Measurements from ENCODE around the gene PRPF31. TPM values are rescaled to one million over a fixed set of nuclear protein-coding genes. Genes with fewer than 3 reads are reported as not detected.

PRPF31 gene
- total and polyA plus RNA-seq, 2 of the 13 experiments (the other 11 are each of a cell fraction or from before 2014, with no cell fraction given) = 23.8 to 63.8 TPM

GRCh38 chr19:54159352-54160181 lies 44.0 kb downstream of the PRPF31 start, which contains the start of gene LENG1 (continued):
- peak; percentile 82 for TF ChIP-seq GATAD1 (CRISPR knock-in tag; IDR thresholded peaks at IDR 0.05)
- 0 out of 2 replicates have a peak, but pooled peaks have one; percentile 26 for TF ChIP-seq PAX8 (CRISPR knock-in tag; IDR thresholded peaks at IDR 0.05; ENCODE audit: borderline replicate concordance)

GRCh38 chr19:54160182-54160811 lies 44.7 kb downstream of the PRPF31 start:
- ChIA-PET CTCF (ENCODE audit: low intra/inter-chr PET ratio, low total read pairs) (no interaction called here), POLR2A (interaction anchor here (1.0 to 3.2 kb wide), 8 partner anchors 10 to 50 kb away, joined by 3 to 48 read pairs (median 8); partner anchors contain the start of genes CNOT3, MBOAT7, RPS9 and TSEN34)
- BruUV-seq (replicated peaks) = TSS peak; percentile 80
- H3K27ac ChIP-seq (ENCODE audit: extremely low read length, insufficient read depth, low read length) = peak overlapping the region; percentile 81
- H3K4me1 ChIP-seq (ENCODE audit: insufficient read depth, low read length) = peaks cover 13% of the 10 kb centered on the region
- H2AFZ ChIP-seq (ENCODE audit: low read length) = peak overlapping the region; percentile 85
- H4K20me1 ChIP-seq (ENCODE audit: insufficient read depth, low read length) = no peaks in the 10 kb centered on the region
- H3K36me3 ChIP-seq (replicated peaks in 1 of 2; ENCODE audit: control insufficient read depth in 1 of 2, insufficient read depth in 2 of 2, low read length in 2 of 2) = peaks cover 9 to 26% of the 10 kb centered on the region in 2 experiments
- peak overlapping the region; percentile 93 for H3K4me2 ChIP-seq (ENCODE audit: low read depth, low read length)
- H3K79me2 ChIP-seq (ENCODE audit: insufficient read depth, low read length) = peaks cover 13% of the 10 kb centered on the region
- no peak for DNase-seq (ENCODE audit: low spot score)
- WGBS (ENCODE audit: low lambda C conversion rate) = 2% methylated on average over 11 of the region's 28 CpGs
- no peak for FAIRE-seq
- peak overlapping the region; percentile 70 to 93 (median 75) for H3K4me3 ChIP-seq (replicated peaks in 1 of 3; ENCODE audit: insufficient read depth in 1 of 3, low read depth in 2 of 3, low read length in 3 of 3)
- no peaks in the 10 kb centered on the region for H3K9me3 ChIP-seq (ENCODE audit: low read length)
- in situ Hi-C loops (cut with HindIII; ENCODE audit: extremely low pct_ligation_motif_present, low pct_unique_long_range_greater_than_20kb) (no loop called here), intact Hi-C loops (cut with micrococcal nuclease; ENCODE audit: unreplicated experiment) (loop anchor here (1.0 kb wide), 1 partner anchor 26 kb away; no protein-coding TSS in a partner anchor)
- no peaks in the 10 kb centered on the region; a peak in 1 of 5 replicates for H3K27me3 ChIP-seq (ENCODE audit: control insufficient read depth in 1 of 2, insufficient read depth in 2 of 2, low read length in 2 of 2)
- peak overlapping the region; percentile 88 for H3K9ac ChIP-seq (ENCODE audit: insufficient read depth, low read depth, low read length)
- ATAC-seq = peak; percentile 14; the same call in 2 of the 3 replicates
- TF ChIP-seq ZSCAN31 (CRISPR knock-in tag; IDR thresholded peaks at IDR 0.05; ENCODE audit: low read depth) (peak; percentile 36; the same call in 1 of the 2 replicates), MXD1 (CRISPR knock-in tag; IDR thresholded peaks at IDR 0.05) (0 out of 2 replicates have a peak, but pooled peaks have one; percentile 23), ARID5B (CRISPR knock-in tag; IDR thresholded peaks at IDR 0.05) (no peak), MBNL3 (CRISPR knock-in tag; conservative IDR thresholded peaks at IDR 0.05) (no peak), ZNF605 (CRISPR knock-in tag; IDR thresholded peaks at IDR 0.05) (peak; percentile 91), CBX1 (IDR thresholded peaks at IDR 0.05; ENCODE audit: low read depth) (no peak), ZSCAN22 (CRISPR knock-in tag; IDR thresholded peaks at IDR 0.05) (peak; percentile 98), TEF (CRISPR knock-in tag; IDR thresholded peaks at IDR 0.05) (no peak), CERS6 (CRISPR knock-in tag; IDR thresholded peaks at IDR 0.05) (no peak), ZNF431 (CRISPR knock-in tag; IDR thresholded peaks at IDR 0.05; ENCODE audit: borderline replicate concordance, low read depth) (no peak)
